ENCODE measurements around the gene PCSK6.

PCSK6 gene

DNA sequence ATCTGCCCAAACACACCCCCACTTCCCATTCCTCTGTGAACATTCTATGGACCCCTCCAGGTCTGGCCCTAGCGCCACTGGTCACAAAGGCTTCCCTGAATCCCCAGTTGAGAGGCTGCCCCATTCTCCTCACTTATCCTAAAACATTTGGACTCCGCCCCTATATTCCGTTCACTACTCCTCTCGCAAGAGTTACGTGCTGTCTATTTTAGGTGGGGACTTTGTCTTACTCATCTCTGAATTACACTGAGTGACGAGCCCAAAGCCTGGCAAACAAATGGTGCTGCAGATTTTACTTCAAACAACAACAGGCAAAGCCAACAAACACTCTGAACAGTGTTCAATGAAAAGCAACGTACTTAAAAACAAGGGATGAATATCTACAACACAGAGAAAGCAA, 14.5 kb downstream of the PCSK6 start:
- DNase-seq (ENCODE audit: low spot score) = no peak
- TF ChIP-seq, protein P1, sequence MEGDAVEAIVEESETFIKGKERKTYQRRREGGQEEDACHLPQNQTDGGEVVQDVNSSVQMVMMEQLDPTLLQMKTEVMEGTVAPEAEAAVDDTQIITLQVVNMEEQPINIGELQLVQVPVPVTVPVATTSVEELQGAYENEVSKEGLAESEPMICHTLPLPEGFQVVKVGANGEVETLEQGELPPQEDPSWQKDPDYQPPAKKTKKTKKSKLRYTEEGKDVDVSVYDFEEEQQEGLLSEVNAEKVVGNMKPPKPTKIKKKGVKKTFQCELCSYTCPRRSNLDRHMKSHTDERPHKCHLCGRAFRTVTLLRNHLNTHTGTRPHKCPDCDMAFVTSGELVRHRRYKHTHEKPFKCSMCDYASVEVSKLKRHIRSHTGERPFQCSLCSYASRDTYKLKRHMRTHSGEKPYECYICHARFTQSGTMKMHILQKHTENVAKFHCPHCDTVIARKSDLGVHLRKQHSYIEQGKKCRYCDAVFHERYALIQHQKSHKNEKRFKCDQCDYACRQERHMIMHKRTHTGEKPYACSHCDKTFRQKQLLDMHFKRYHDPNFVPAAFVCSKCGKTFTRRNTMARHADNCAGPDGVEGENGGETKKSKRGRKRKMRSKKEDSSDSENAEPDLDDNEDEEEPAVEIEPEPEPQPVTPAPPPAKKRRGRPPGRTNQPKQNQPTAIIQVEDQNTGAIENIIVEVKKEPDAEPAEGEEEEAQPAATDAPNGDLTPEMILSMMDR (IDR thresholded peaks at IDR 0.05; ENCODE audit: extremely low read depth, missing control alignments) = no peak

DNA sequence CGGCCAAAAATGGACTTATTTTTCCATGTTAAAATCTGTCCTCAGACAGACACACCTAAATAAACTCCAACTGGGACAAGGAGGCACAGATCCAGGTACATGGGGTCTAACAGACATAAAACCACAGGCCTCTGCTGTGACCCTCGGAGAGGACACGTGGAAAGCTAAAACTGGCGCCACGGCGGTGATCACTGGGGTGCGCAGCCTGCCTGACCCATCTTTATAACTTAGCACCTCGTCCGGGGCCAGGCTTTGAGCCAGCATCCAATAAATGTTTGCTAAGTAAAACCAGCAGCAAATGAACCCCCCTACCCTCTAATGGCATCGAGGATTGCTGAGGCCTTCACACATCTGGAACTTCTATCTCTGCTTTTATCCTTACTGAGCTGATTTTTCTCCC, 15.3 kb downstream of the PCSK6 start:
- DNase-seq (ENCODE audit: low spot score) = no peak
- TF ChIP-seq, protein P1 (IDR thresholded peaks at IDR 0.05; ENCODE audit: extremely low read depth, missing control alignments) = no peak

DNA sequence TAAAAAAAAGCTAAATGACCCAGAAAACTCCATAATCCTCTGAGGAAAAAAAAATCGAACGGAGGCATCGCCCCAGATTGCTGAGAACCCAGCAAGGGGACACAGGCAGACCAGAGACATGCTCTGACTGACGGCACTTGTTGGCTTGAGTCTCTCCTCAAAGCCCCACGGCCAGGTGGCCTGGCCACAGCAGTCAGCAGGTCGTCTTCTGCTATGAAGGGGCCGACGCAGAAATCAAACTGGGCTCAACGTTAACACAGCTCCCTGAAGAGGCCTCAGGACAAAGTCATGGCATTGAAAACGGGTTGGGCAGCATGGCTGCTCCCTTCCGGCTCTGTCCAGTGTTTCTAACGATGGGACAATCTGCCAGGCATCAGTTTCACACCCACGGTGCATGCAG, 17.5 kb downstream of the PCSK6 start:
- no peak for DNase-seq (ENCODE audit: low spot score)
- TF ChIP-seq, protein P1 (IDR thresholded peaks at IDR 0.05; ENCODE audit: extremely low read depth, missing control alignments) = no peak

DNA sequence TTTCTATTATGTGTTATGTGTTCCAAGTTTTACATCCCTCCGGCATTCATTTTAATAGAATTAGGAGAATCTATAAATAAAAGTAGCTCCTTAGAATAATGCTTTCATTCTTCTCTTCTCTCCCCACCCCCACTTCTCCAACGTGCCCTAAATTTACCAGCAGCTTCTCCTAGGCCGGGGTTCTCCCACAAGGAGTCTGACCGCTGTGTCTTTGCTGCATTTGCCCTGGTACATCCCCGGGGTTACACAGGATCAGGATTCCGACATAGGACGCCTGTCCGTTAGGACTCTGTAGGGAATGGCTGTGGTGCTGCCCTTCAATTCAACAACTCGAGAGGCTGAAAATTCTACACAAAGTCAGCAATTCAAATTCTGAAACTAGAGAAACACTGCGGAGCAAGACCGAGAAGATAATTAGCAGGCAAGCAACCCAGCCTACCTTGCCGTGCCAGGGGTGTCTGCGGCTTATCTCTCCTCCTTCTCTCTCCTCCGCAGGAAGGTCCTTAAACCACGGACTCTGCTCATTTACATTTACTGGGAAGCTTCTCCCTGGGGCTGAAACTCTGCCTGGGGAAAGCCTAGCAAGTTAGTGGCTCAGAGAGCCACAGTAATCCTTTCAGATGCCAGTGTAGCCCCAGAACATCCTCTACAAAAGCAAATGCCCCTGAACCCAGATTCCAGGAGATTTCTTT, 18.8 kb downstream of the PCSK6 start:
- TF ChIP-seq, protein P1 (IDR thresholded peaks at IDR 0.05; ENCODE audit: extremely low read depth, missing control alignments) = no peak

DNA sequence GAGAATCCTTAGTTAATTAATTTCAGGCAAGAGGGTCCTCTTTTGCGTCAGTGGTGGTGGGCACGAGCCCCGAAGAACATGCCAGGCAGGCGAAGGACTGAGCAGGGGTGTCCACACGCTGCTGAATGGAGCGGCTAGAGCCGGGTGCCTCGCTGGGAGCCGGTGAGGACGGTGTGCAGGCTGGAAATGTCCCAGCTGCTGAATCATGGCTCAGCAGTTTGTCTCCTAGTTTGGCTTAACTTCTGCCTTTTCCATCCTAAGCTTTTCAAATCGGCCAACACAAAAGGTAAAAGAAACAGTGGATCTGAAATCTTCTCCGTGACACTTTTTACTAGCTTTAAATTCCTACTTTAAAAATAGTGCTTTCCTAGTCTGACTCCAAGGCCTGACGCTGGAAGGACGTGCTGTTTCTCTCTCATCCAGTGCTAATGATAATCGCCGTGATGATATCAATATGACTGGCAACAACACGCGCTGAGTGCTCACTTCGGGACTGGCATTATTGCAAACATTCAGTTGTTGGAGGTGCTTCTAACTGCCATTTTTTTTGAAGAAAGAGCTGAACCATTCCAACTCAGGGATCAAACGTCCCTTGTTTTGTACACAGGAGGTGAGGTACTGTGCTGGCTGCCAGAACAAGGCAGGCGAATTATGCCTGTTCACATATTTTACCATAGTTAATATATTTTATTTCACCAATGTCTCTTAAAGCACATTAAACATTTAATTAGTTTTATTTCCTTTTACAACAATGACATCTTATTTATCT, 19.8 kb downstream of the PCSK6 start:
- TF ChIP-seq, protein P1 (IDR thresholded peaks at IDR 0.05; ENCODE audit: extremely low read depth, missing control alignments) = no peak
- DNase-seq (ENCODE audit: low spot score) = no peak

More for the DNA sequence above, 18.8 kb downstream of the PCSK6 start:
- DNase-seq (ENCODE audit: low spot score) = no peak

DNA sequence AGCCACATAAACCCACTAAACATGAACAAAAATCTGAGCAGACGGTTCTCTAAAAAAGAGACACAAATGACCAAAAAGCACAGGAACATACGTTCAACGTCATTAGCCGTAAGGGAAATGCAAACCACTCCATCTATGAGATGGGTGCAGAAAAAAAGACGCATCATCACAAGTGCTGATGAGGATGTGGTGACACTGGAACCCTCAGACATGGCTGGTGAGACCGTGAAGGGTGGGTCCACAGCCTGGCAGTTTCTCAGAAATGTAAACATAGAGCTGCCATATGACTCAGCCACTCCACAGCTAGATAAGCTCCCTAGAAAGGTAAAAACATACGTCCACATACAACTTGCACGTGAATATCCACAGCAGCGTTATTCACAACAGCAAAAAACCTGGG, 23.3 kb downstream of the PCSK6 start:
- TF ChIP-seq, protein P1 (IDR thresholded peaks at IDR 0.05; ENCODE audit: extremely low read depth, missing control alignments) = no peak

DNA sequence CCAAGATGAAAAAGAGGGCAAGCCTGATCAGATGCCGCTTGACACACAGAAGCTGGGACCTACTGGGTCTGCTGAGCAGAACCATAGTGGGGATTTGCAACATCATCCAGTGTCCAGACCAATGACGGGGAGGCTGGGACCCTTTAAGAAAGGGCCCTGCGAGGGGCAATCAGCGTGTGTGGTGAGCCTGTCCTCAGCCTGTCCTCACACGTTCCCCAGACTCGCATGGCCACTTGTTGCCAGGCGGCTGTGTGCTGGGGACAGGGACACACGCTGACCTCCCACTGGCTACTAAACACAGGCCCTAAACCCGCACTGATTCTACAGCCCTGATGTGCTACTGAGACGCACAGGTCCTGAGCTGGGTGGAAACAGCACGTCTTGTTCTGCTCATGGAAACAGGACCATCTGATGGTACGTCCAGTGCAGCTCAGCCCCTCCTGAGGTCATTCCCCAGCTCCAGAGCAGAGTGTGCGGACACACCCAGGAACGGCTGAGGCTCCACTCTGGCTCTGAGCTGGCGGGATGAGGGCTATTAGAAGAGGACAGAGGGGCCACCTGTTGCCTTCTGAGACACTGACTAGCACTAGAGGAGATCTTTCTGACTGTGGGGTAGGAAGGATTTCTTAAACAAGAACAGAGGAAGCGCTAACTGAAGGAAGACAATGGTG, 24.4 kb downstream of the PCSK6 start:
- TF ChIP-seq, protein P1 (IDR thresholded peaks at IDR 0.05; ENCODE audit: extremely low read depth, missing control alignments) = no peak

More for the DNA sequence above, 23.3 kb downstream of the PCSK6 start:
- no peak for DNase-seq (ENCODE audit: low spot score)

More for the DNA sequence above, 24.4 kb downstream of the PCSK6 start:
- no peak for DNase-seq (ENCODE audit: low spot score)

Data from GM20000 (cell line).